GM23338 (cell line): ENCODE measurements around the gene CPSF3. TPM values are rescaled to one million over a fixed set of nuclear protein-coding genes. Genes with fewer than 3 reads are reported as not detected.

Experiments used
- ATAC-seq: fragments of 200-7000 bp; cut with Tn5 transposase; 3 replicates; pipeline ENCODE4 v1.9.1; 2020
- DNase-seq: peaks from one replicate; pipeline ENCODE4 v3.0.0-alpha.2; 2015; ENCODE audit warnings: low spot score
- H2AFZ ChIP-seq: fragments of 200-600 bp; sonication (generic); 2 replicates; pipeline ENCODE4 v1.8.0; 2016; ENCODE audit warnings: antibody characterized with exemption, mild to moderate bottlenecking, moderate library complexity
- H3F3A ChIP-seq: fragments of 200-600 bp; sonication (generic); replicated peaks from 2 replicates; pipeline ENCODE4 v1.8.0; 2017; ENCODE audit warnings: antibody characterized with exemption, mixed run types, low read depth
- H3K27ac ChIP-seq: fragments of 200-600 bp; sonication (generic); 2 replicates; pipeline ENCODE4 v1.6.1; 2016; ENCODE audit warnings: low read depth
- H3K27me3 ChIP-seq: fragments of 200-600 bp; sonication (generic); 2 replicates; pipeline ENCODE4 v1.8.0; 2016; ENCODE audit warnings: mild to moderate bottlenecking, mixed run types, moderate library complexity; ENCODE audit not compliant: insufficient read depth
- H3K36me3 ChIP-seq: fragments of 200-600 bp; sonication (generic); 2 replicates; pipeline ENCODE4 v1.8.0; 2016; ENCODE audit warnings: mild to moderate bottlenecking; ENCODE audit not compliant: insufficient read depth
- H3K4me1 ChIP-seq: fragments of 200-600 bp; sonication (generic); 2 replicates; pipeline ENCODE4 v1.8.0; 2016; ENCODE audit warnings: mild to moderate bottlenecking, moderate library complexity; ENCODE audit not compliant: insufficient read depth
- H3K4me2 ChIP-seq: fragments of 200-600 bp; sonication (generic); 2 replicates; pipeline ENCODE4 v1.7.1; 2017; ENCODE audit warnings: mixed run types
- H3K4me3 ChIP-seq: fragments of 200-600 bp; sonication (generic); 2 replicates; pipeline ENCODE4 v1.6.1; 2016; ENCODE audit warnings: mixed run types
- H3K79me2 ChIP-seq: fragments of 200-600 bp; sonication (generic); replicated peaks from 2 replicates; pipeline ENCODE4 v1.8.0; 2017; ENCODE audit warnings: mild to moderate bottlenecking; ENCODE audit not compliant: insufficient read depth
- H3K9me2 ChIP-seq: fragments of 200-600 bp; sonication (generic); 2 replicates; pipeline ENCODE4 v1.8.0; 2017; ENCODE audit not compliant: insufficient read depth
- H4K20me1 ChIP-seq: fragments of 200-600 bp; sonication (generic); replicated peaks from 2 replicates; pipeline ENCODE4 v1.8.0; 2017; ENCODE audit warnings: mild to moderate bottlenecking; ENCODE audit not compliant: insufficient read depth
- H3K27ac Mint-ChIP-seq: 2 replicates; pipeline ENCODE4 v1.8.0; 2020; ENCODE audit warnings: inconsistent platforms, mild to moderate bottlenecking, moderate library complexity, mixed read lengths
- H3K27me3 Mint-ChIP-seq: 3 replicates; pipeline ENCODE4 v1.8.0; 2022; ENCODE audit warnings: low read depth, mild to moderate bottlenecking, moderate library complexity, mixed read lengths, inconsistent platforms; ENCODE audit not compliant: insufficient read depth, poor library complexity
- H3K36me3 Mint-ChIP-seq: 3 replicates; pipeline ENCODE4 v1.8.0; 2021; ENCODE audit warnings: low read depth, mild to moderate bottlenecking, inconsistent platforms, moderate library complexity, mixed read lengths
- H3K4me1 Mint-ChIP-seq: 3 replicates; pipeline ENCODE4 v1.8.0; 2020; ENCODE audit warnings: mild to moderate bottlenecking, inconsistent platforms, mixed read lengths
- H3K4me3 Mint-ChIP-seq: 3 replicates; pipeline ENCODE4 v1.8.0; 2021; ENCODE audit warnings: moderate library complexity, mild to moderate bottlenecking, inconsistent platforms, mixed read lengths
- H3K9me3 Mint-ChIP-seq: 3 replicates; pipeline ENCODE4 v1.8.0; 2020; ENCODE audit warnings: moderate library complexity, mild to moderate bottlenecking, inconsistent platforms, mixed read lengths
- CREB1 ChIP-seq: fragments of 250-450 bp; sonication (Bioruptor Pico); IDR thresholded peaks from 2 replicates; pipeline ENCODE4 v1.5.0; 2020; ENCODE audit warnings: low read depth, mild to moderate bottlenecking, moderate library complexity
- EZH2 ChIP-seq: fragments of 200-600 bp; sonication (generic); IDR thresholded peaks from one replicate; pipeline ENCODE4 v1.8.0; 2017; ENCODE audit warnings: antibody characterized with exemption, mild to moderate bottlenecking, low read depth; ENCODE audit not compliant: unreplicated experiment
- EZH2phosphoT487 ChIP-seq: fragments of 200-600 bp; sonication (generic); IDR thresholded peaks from one replicate; pipeline ENCODE4 v1.8.1; 2018; ENCODE audit warnings: antibody characterized with exemption; ENCODE audit not compliant: unreplicated experiment
- JUNB ChIP-seq: IDR thresholded peaks from one replicate; pipeline ENCODE4 v1.6.1; 2016; ENCODE audit warnings: antibody characterized with exemption; ENCODE audit not compliant: unreplicated experiment
- POLR2AphosphoS5 ChIP-seq: IDR thresholded peaks from 2 replicates; pipeline ENCODE4 v1.6.1; 2016; ENCODE audit warnings: antibody characterized with exemption, low read depth
- ZNF114 ChIP-seq: fragments of 250-450 bp; sonication (Bioruptor Pico); IDR thresholded peaks from 2 replicates; pipeline ENCODE4 v1.5.0; 2020; ENCODE audit warnings: mild to moderate bottlenecking, moderate library complexity
- ZNF331 ChIP-seq: fragments of 250-450 bp; sonication (Bioruptor Pico); IDR thresholded peaks from 2 replicates; pipeline ENCODE4 v1.5.0; 2020; ENCODE audit warnings: low read depth, mild to moderate bottlenecking, moderate library complexity
- polyA plus RNA-seq: library from polyadenylated mRNA; unstranded; fragments of >200 nt; fragmentation: Nextera tagmentation; extraction: Ambion mirVana; gene quantifications from 2 replicates; pipeline ENCODE4 v1.2.1, GENCODE V29; 2016
- total RNA-seq: library from RNA; depleted of rRNA; stranded (reverse); fragments of >200 nt; shearing (Covaris generic); gene quantifications from 2 replicates; pipeline ENCODE4 v1.2.3, GENCODE V29; 2014
- TF ChIP-seq, protein P1 (sequence below), 2 experiments: fragments of 200-600 bp in 1 of 2; sonication (generic) in 1 of 2; conservative IDR thresholded peaks; 2 replicates each; pipeline versions ENCODE4 v1.5.1 to v1.6.1; 2016 to 2017; ENCODE audit warnings: antibody characterized with exemption in 2 of 2, low read depth in 2 of 2, mild to moderate bottlenecking in 2 of 2, moderate library complexity in 1 of 2
- TF ChIP-seq, protein P2 (sequence below): IDR thresholded peaks from 2 replicates; pipeline ENCODE4 v1.6.1; 2016; ENCODE audit warnings: antibody characterized with exemption
- TF ChIP-seq, protein P3 (sequence below): IDR thresholded peaks from one replicate; pipeline ENCODE4 v1.6.1; 2018; ENCODE audit warnings: antibody characterized with exemption; ENCODE audit not compliant: unreplicated experiment

The CPSF3 gene
- total and polyA plus RNA-seq, 2 experiments from 2014 or later: 77.1 to 105 TPM

GRCh38 chr2:9473308-9473984 is 50.0 kb downstream of the CPSF3 start:
- Mint-ChIP-seq H3K27me3 (peaks cover 15% of the 10 kb centered on the region), H3K4me1 (peaks cover 27% of the 10 kb centered on the region), H3K36me3 (peaks cover 31% of the 10 kb centered on the region), H3K9me3 (no peaks in the 10 kb centered on the region), H3K4me3 (peak overlapping the region; percentile 72), H3K27ac (no peak overlapping the region)
- Histone ChIP-seq H3K79me2 (no peaks in the 10 kb centered on the region), H3K4me1 (peaks cover 12% of the 10 kb centered on the region), H3K4me3 (peak overlapping the region; percentile 71), H3K27ac (0 out of 2 replicates have a peak overlapping the region, but pooled peaks have one; percentile 68), H3K4me2 (peak overlapping the region; percentile 81), H3K36me3 (no peaks in the 10 kb centered on the region; the same call in 1 of the 2 replicates), H4K20me1 (peaks cover 4% of the 10 kb centered on the region), H3F3A (peaks cover 14% of the 10 kb centered on the region), H3K9me2 (0 out of 2 replicates have a peak, but pooled peaks cover 3% of the 10 kb centered on the region), H2AFZ (peak overlapping the region; percentile 90), H3K27me3 (peaks cover 22% of the 10 kb centered on the region)
- TF ChIP-seq EZH2 (peak; percentile 26), POLR2AphosphoS5 (0 out of 2 replicates have a peak, but pooled peaks have one; percentile 29), CREB1 (no peak)
- TF ChIP-seq, protein P1, sequence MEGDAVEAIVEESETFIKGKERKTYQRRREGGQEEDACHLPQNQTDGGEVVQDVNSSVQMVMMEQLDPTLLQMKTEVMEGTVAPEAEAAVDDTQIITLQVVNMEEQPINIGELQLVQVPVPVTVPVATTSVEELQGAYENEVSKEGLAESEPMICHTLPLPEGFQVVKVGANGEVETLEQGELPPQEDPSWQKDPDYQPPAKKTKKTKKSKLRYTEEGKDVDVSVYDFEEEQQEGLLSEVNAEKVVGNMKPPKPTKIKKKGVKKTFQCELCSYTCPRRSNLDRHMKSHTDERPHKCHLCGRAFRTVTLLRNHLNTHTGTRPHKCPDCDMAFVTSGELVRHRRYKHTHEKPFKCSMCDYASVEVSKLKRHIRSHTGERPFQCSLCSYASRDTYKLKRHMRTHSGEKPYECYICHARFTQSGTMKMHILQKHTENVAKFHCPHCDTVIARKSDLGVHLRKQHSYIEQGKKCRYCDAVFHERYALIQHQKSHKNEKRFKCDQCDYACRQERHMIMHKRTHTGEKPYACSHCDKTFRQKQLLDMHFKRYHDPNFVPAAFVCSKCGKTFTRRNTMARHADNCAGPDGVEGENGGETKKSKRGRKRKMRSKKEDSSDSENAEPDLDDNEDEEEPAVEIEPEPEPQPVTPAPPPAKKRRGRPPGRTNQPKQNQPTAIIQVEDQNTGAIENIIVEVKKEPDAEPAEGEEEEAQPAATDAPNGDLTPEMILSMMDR (conservative IDR thresholded peaks at IDR 0.05; ENCODE audit: low read depth in 2 of 2): peak; percentile 25 to 53; a peak in 2 of 4 replicates
- ATAC-seq: peak; percentile 74
- DNase-seq: peak; percentile 84

DNA sequence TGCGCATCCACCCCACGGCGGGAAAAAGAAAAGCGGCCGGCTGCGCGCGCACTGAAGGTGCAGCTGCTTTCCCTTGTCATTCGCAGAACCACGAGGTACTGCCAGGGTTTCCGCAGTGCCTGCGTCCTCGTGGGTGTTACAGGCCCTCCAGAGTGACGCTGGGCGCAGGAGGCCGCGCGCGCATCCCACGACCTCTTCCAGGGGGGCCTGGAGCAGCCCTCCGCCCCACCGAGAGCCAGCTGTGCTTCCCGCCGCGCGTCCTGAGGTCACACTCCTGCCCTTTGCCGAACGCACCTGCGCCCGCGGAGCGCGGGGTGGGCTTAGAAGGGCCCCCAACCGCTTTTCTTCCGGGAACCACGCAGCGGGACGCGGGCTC is 50.5 kb downstream of the CPSF3 start:
- Mint-ChIP-seq H3K27ac (no peak overlapping the region), H3K4me1 (peaks cover 32% of the 10 kb centered on the region), H3K36me3 (peaks cover 30% of the 10 kb centered on the region), H3K9me3 (no peaks in the 10 kb centered on the region), H3K4me3 (peak overlapping the region; percentile 72), H3K27me3 (peaks cover 15% of the 10 kb centered on the region)
- Histone ChIP-seq H3K4me2 (peak overlapping the region; percentile 81), H3K9me2 (0 out of 2 replicates have a peak, but pooled peaks cover 3% of the 10 kb centered on the region), H3K36me3 (no peaks in the 10 kb centered on the region; the same call in 1 of the 2 replicates), H2AFZ (peak overlapping the region; percentile 90), H3K27ac (no peak overlapping the region), H3F3A (peaks cover 14% of the 10 kb centered on the region), H3K79me2 (no peaks in the 10 kb centered on the region; the same call in 1 of the 2 replicates), H3K4me1 (peaks cover 12% of the 10 kb centered on the region), H3K4me3 (peak overlapping the region; percentile 71), H3K27me3 (peaks cover 22% of the 10 kb centered on the region), H4K20me1 (peaks cover 4% of the 10 kb centered on the region)
- no peak for TF ChIP-seq CREB1
- TF ChIP-seq ZNF331: no peak
- ATAC-seq: peak; percentile 13
- no peak for DNase-seq

- H3K36me3 Mint-ChIP-seq: peaks cover 27% of the 10 kb centered on the region
- H3K27ac Mint-ChIP-seq: no peak within 1 kb of the TSS
- H3K4me3 Mint-ChIP-seq: peak within 1 kb of the TSS; percentile 72
- peaks cover 32% of the 10 kb centered on the region for H3K4me1 Mint-ChIP-seq
- Histone ChIP-seq H4K20me1 (peaks cover 4% of the 10 kb centered on the region), H3K4me3 (peak within 1 kb of the TSS; percentile 71), H3K36me3 (no peaks in the 10 kb centered on the region; the same call in 1 of the 2 replicates), H3K27me3 (peaks cover 22% of the 10 kb centered on the region), H3K79me2 (no peaks in the 10 kb centered on the region; the same call in 1 of the 2 replicates), H3F3A (peaks cover 14% of the 10 kb centered on the region), H2AFZ (peak within 1 kb of the TSS; percentile 90), H3K4me2 (peak within 1 kb of the TSS; percentile 81), H3K9me2 (0 out of 2 replicates have a peak, but pooled peaks cover 3% of the 10 kb centered on the region), H3K27ac (0 out of 2 replicates have a peak within 1 kb of the TSS, but pooled peaks have one; percentile 68), H3K4me1 (peaks cover 12% of the 10 kb centered on the region)
- ATAC-seq (peak; percentile 62), DNase-seq (peak; percentile 54)
- peaks cover 15% of the 10 kb centered on the region for H3K27me3 Mint-ChIP-seq
- H3K9me3 Mint-ChIP-seq: no peaks in the 10 kb centered on the region
- TF ChIP-seq, protein P2, sequence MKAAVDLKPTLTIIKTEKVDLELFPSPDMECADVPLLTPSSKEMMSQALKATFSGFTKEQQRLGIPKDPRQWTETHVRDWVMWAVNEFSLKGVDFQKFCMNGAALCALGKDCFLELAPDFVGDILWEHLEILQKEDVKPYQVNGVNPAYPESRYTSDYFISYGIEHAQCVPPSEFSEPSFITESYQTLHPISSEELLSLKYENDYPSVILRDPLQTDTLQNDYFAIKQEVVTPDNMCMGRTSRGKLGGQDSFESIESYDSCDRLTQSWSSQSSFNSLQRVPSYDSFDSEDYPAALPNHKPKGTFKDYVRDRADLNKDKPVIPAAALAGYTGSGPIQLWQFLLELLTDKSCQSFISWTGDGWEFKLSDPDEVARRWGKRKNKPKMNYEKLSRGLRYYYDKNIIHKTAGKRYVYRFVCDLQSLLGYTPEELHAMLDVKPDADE: no peak
- TF ChIP-seq, protein P3, sequence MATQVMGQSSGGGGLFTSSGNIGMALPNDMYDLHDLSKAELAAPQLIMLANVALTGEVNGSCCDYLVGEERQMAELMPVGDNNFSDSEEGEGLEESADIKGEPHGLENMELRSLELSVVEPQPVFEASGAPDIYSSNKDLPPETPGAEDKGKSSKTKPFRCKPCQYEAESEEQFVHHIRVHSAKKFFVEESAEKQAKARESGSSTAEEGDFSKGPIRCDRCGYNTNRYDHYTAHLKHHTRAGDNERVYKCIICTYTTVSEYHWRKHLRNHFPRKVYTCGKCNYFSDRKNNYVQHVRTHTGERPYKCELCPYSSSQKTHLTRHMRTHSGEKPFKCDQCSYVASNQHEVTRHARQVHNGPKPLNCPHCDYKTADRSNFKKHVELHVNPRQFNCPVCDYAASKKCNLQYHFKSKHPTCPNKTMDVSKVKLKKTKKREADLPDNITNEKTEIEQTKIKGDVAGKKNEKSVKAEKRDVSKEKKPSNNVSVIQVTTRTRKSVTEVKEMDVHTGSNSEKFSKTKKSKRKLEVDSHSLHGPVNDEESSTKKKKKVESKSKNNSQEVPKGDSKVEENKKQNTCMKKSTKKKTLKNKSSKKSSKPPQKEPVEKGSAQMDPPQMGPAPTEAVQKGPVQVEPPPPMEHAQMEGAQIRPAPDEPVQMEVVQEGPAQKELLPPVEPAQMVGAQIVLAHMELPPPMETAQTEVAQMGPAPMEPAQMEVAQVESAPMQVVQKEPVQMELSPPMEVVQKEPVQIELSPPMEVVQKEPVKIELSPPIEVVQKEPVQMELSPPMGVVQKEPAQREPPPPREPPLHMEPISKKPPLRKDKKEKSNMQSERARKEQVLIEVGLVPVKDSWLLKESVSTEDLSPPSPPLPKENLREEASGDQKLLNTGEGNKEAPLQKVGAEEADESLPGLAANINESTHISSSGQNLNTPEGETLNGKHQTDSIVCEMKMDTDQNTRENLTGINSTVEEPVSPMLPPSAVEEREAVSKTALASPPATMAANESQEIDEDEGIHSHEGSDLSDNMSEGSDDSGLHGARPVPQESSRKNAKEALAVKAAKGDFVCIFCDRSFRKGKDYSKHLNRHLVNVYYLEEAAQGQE: no peak
- TF ChIP-seq JUNB (no peak), ZNF114 (no peak), EZH2 (no peak), EZH2phosphoT487 (no peak), ZNF331 (no peak)
Measured at GRCh38 chr2:9474361-9475057, 51.1 kb downstream of the CPSF3 start, which contains the start of gene IAH1. TSS of gene IAH1 (plus strand) at chr2:9474551. CDS start at chr2:9474567, 16 bp downstream.
